GM12878 (cell line): ENCODE data around the gene H2BK1. TPM values are rescaled to one million over a fixed set of nuclear protein-coding genes. Genes with fewer than 3 reads are reported as not detected.

ENCODE experiments used
- ATAC-seq: fragments of 200-7000 bp; cut with Tn5 transposase; 3 replicates; pipeline ENCODE4 v1.9.1; 2020; ENCODE audit warnings: mild to moderate bottlenecking, moderate library complexity
- BruUV-seq: library from RNA; stranded (reverse); fragments of 400-500 nt; replicated peaks from 2 replicates; lab custom pipeline; 2021; lab: Mats Ljungman, UMichigan
- CTCF ChIA-PET: fragments of 300-600 bp; sonication (Branson Sonifier 250); formaldehyde crosslinking; extraction: SDS; loops from one replicate; lab custom pipeline; 2021; ENCODE audit warnings: inconsistent platforms; lab: Yijun Ruan, JAX
- POLR2A ChIA-PET: fragments of 350-600 bp; formaldehyde crosslinking; extraction: SDS; loops from one replicate; lab custom pipeline; 2021; ENCODE audit warnings: inconsistent platforms; lab: Charles Lee
- RAD21 ChIA-PET: fragments of 300-600 bp; sonication (Branson Sonifier 250); formaldehyde crosslinking; loops from one replicate; lab custom pipeline; 2023; ENCODE audit warnings: antibody characterized with exemption; ENCODE audit not compliant: unreplicated experiment; lab: Charles Lee
- SMC1A ChIA-PET: fragments of 300-600 bp; sonication (Branson Sonifier 250); formaldehyde crosslinking; loops from one replicate; lab custom pipeline; 2023; ENCODE audit not compliant: unreplicated experiment, uncharacterized antibody; lab: Charles Lee
- DNase-seq: peaks from one replicate; pipeline ENCODE4 v3.0.0-alpha.2; 2011; ENCODE audit warnings: low read depth, low spot score
- FAIRE-seq: peaks from 3 replicates; lab custom pipeline; 2011; peaks lifted over from hg19 to GRCh38; lab: Jason Lieb, UNC
- H2AFZ ChIP-seq: 2 replicates; pipeline ENCODE4 v1.6.0; 2011; ENCODE audit warnings: low read depth, low read length, control low read depth; ENCODE audit not compliant: control insufficient read depth
- H3K27ac ChIP-seq: 2 replicates; pipeline ENCODE4 v1.5.1; 2011; ENCODE audit warnings: control low read depth; ENCODE audit not compliant: control insufficient read depth, insufficient read depth
- H3K27me3 ChIP-seq, 2 experiments: replicated peaks in 1 of 2; 2 replicates each; pipeline versions ENCODE4 v1.6.0 to v1.6.1; 2011; ENCODE audit warnings: low read length in 1 of 2; ENCODE audit not compliant: control insufficient read depth in 2 of 2, insufficient read depth in 2 of 2
- H3K36me3 ChIP-seq, 2 experiments: 2 replicates each; pipeline ENCODE4 v1.5.1; 2011; ENCODE audit warnings: low read length in 1 of 2; ENCODE audit not compliant: control insufficient read depth in 2 of 2, insufficient read depth in 2 of 2
- H3K4me1 ChIP-seq: 2 replicates; pipeline ENCODE4 v1.6.1; 2011; ENCODE audit warnings: mild to moderate bottlenecking, low read length, moderate library complexity, mixed read lengths; ENCODE audit not compliant: control insufficient read depth, insufficient read depth
- H3K4me2 ChIP-seq: 2 replicates; pipeline ENCODE4 v1.6.0; 2011; ENCODE audit warnings: control low read depth; ENCODE audit not compliant: control insufficient read depth, insufficient read depth
- H3K4me3 ChIP-seq: fragments of 200-600 bp; sonication (generic); 2 replicates; pipeline ENCODE4 v1.5.1; 2016
- H3K79me2 ChIP-seq: 2 replicates; pipeline ENCODE4 v1.6.0; 2011; ENCODE audit warnings: low read length; ENCODE audit not compliant: control insufficient read depth, insufficient read depth
- H3K9ac ChIP-seq: 2 replicates; pipeline ENCODE4 v1.8.0; 2011; ENCODE audit warnings: low read length, control low read depth, mixed read lengths; ENCODE audit not compliant: control insufficient read depth, insufficient read depth
- H3K9me3 ChIP-seq: replicated peaks from 3 replicates; pipeline ENCODE4 v1.5.1; 2011; ENCODE audit warnings: mild to moderate bottlenecking, low read length; ENCODE audit not compliant: control insufficient read depth, insufficient read depth
- H4K20me1 ChIP-seq: 2 replicates; pipeline ENCODE4 v1.6.0; 2011; ENCODE audit not compliant: control insufficient read depth, insufficient read depth
- ATF2 ChIP-seq: IDR thresholded peaks from 2 replicates; pipeline ENCODE4 v1.6.1; 2012; ENCODE audit warnings: low read length, inconsistent platforms
- CBX5 ChIP-seq: sonication (generic); IDR thresholded peaks from 2 replicates; pipeline ENCODE4 v1.6.1; 2016; ENCODE audit warnings: low read depth, moderate library complexity, mild to moderate bottlenecking, inconsistent platforms
- CEBPB ChIP-seq, 2 experiments: fragments of 150-350 bp in 1 of 2; IDR thresholded peaks; 2 replicates each; pipeline ENCODE4 v1.6.1; 2012 to 2014; ENCODE audit warnings: low read depth in 2 of 2, low read length in 2 of 2, borderline replicate concordance in 1 of 2, inconsistent platforms in 1 of 2
- NRF1 ChIP-seq: conservative IDR thresholded peaks from 2 replicates; pipeline ENCODE4 v1.6.1; 2011; ENCODE audit warnings: mild to moderate bottlenecking, low read depth, low read length, improper control_type of control experiment
- SRF ChIP-seq, 2 experiments: IDR thresholded peaks; 2 replicates each; pipeline ENCODE4 v1.6.1; 2011; ENCODE audit warnings: low read depth in 2 of 2, low read length in 2 of 2, mild to moderate bottlenecking in 1 of 2, moderate library complexity in 1 of 2
- ZBTB33 ChIP-seq: fragments of 450-650 bp; IDR thresholded peaks from 2 replicates; pipeline ENCODE4 v1.6.1; 2017; ENCODE audit warnings: mild to moderate bottlenecking
- WGBS: methylation state at CpG from one replicate; pipeline ENCODE4 v1.1.6; 2016; ENCODE audit warnings: low lambda C conversion rate; ENCODE audit not compliant: insufficient replicate concordance, insufficient coverage; ENCODE audit errors: missing lambda C conversion rate; 5-methylcytosine and 5-hydroxymethylcytosine counted together
- in situ Hi-C: fragments of 300-500 bp; cut with MboI; formaldehyde crosslinking; loops from 9 replicates; pipeline ENCODE4 v1.14.3; 2018; ENCODE audit warnings: mixed read lengths
- intact Hi-C: fragments of 100-400 bp; cut with micrococcal nuclease; formaldehyde crosslinking; loops from one replicate; pipeline ENCODE4 v1.14.2; 2022; ENCODE audit not compliant: unreplicated experiment
- polyA plus RNA-seq, 11 experiments: library from polyadenylated mRNA; depleted of rRNA in 4 of 11; unstranded in 6 of 11; stranded (reverse) in 5 of 11; fragments of >200 nt; fragmentation: Nextera tagmentation in 4 of 11; fragmentation: Illumina TruSeq in 1 of 11; extraction: Ambion mirVana in 4 of 11; extraction: Trizol in 1 of 11; gene quantifications; 1 replicate in 1 of 11; 2 replicates in 10 of 11; pipeline versions ENCODE4 v1.2.1 to v1.2.3, GENCODE V29; 2011 to 2016; ENCODE audit warnings: inconsistent platforms in 2 of 11, missing spikeins in 2 of 11, low read depth in 1 of 11
- total RNA-seq, 4 experiments: library from RNA; depleted of rRNA in 3 of 4; stranded (reverse); fragments of >200 nt in 3 of 4; fragmentation: Illumina TruSeq in 1 of 4; extraction: Trizol in 1 of 4; gene quantifications; 2 replicates each; pipeline versions ENCODE4 v1.2.1 to v1.2.3, GENCODE V29; 2013 to 2021

The H2BK1 gene
- total and polyA plus RNA-seq, 10 of the 15 experiments (the other 5 are each of a cell fraction or from before 2014, with no cell fraction given) = 0.54 TPM; not detected in 9

- CTCF ChIA-PET = interaction anchor here (0.7 to 1.5 kb wide), 2 partner anchors 11 to 28 kb away, joined by 3 read pairs; no protein-coding TSS in a partner anchor
- 65% methylated on average over 9 of the region's 9 CpGs for WGBS
- no TSS peak for BruUV-seq
- Histone ChIP-seq H3K27me3 (peaks cover 4% of the 10 kb centered on the region in 2 experiments), H3K9ac (no peak overlapping the region), H2AFZ (no peak overlapping the region), H3K27ac (no peak overlapping the region), H3K36me3 (no peaks in the 10 kb centered on the region), H3K4me3 (no peak overlapping the region), H3K9me3 (no peaks in the 10 kb centered on the region)
- in situ Hi-C loops = no loop called here
- no peak for FAIRE-seq
- intact Hi-C loops = no loop called here
- TF ChIP-seq ZBTB33 (no peak), ATF2 (no peak), CEBPB (IDR thresholded peaks at IDR 0.05; ENCODE audit: borderline replicate concordance in 1 of 2, low read depth in 2 of 2, low read length in 2 of 2) (no peak), CBX5 (no peak), NRF1 (no peak), SRF (IDR thresholded peaks at IDR 0.05; ENCODE audit: low read depth in 2 of 2, low read length in 2 of 2) (no peak)
- TF ChIP-seq, all 136 proteins: peak for 0
- H3K4me2 ChIP-seq = no peak overlapping the region
- no peaks in the 10 kb centered on the region for H4K20me1 ChIP-seq
- ATAC-seq (no peak), DNase-seq (no peak)
- H3K4me1 ChIP-seq = no peaks in the 10 kb centered on the region
- no peaks in the 10 kb centered on the region for H3K79me2 ChIP-seq
- ChIA-PET SMC1A (no interaction called here), RAD21 (no interaction called here), POLR2A (no interaction called here)
Observed at GRCh38 chr7:151176401-151176800, 33.9 kb downstream of the H2BK1 start.
